Aorta (tissue), 5 donors: ENCODE results near the gene MESD. TPM values are rescaled to one million over a fixed set of nuclear protein-coding genes. Genes with fewer than 3 reads are reported as not detected.

Source experiments
- ATAC-seq: fragments of 200-7000 bp; cut with Tn5 transposase; one replicate; pipeline ENCODE4 v1.9.1; 2022; ENCODE audit warnings: moderate library complexity; ENCODE audit not compliant: low FRiP score
- DNase-seq, 2 donors: peaks; one replicate each; pipeline ENCODE4 v3.0.0-alpha.2; 2020
- H3K27ac ChIP-seq, 2 donors: one replicate each; pipeline ENCODE4 v1.5.1; 2013; ENCODE audit warnings: low read length in 2 of 2, mild to moderate bottlenecking in 2 of 2, moderate library complexity in 2 of 2, control low read depth in 1 of 2, inconsistent platforms in 1 of 2, low read depth in 1 of 2
- H3K27me3 ChIP-seq, 2 donors: one replicate each; pipeline ENCODE4 v1.6.1; 2013; ENCODE audit warnings: control low read depth in 1 of 2, low read length in 1 of 2, mild to moderate bottlenecking in 1 of 2, moderate library complexity in 1 of 2; ENCODE audit not compliant: insufficient read depth in 2 of 2, control insufficient read depth in 1 of 2
- H3K36me3 ChIP-seq, 2 donors: one replicate each; pipeline ENCODE4 v1.6.1; 2013; ENCODE audit warnings: control low read depth in 1 of 2, low read length in 1 of 2, mild to moderate bottlenecking in 1 of 2; ENCODE audit not compliant: insufficient read depth in 2 of 2, control insufficient read depth in 1 of 2
- H3K4me1 ChIP-seq, 2 donors: one replicate each; pipeline ENCODE4 v1.6.1; 2013; ENCODE audit warnings: low read length in 2 of 2, control low read depth in 1 of 2, mild to moderate bottlenecking in 1 of 2, moderate library complexity in 1 of 2; ENCODE audit not compliant: insufficient read depth in 2 of 2, control insufficient read depth in 1 of 2
- H3K4me3 ChIP-seq, 2 donors: one replicate each; pipeline ENCODE4 v1.5.1; 2013; ENCODE audit warnings: low read length in 2 of 2, control low read depth in 1 of 2, mild to moderate bottlenecking in 1 of 2
- H3K9me3 ChIP-seq: one replicate; pipeline ENCODE4 v1.6.1; 2013; ENCODE audit warnings: mild to moderate bottlenecking, low read length; ENCODE audit not compliant: control insufficient read depth
- WGBS, 2 donors: extraction: QIAGEN DNeasy Blood & Tissue Kit; methylation state at CpG; one replicate each; pipeline ENCODE4 v1.1.7; 2013; 5-methylcytosine and 5-hydroxymethylcytosine counted together
- intact Hi-C, 2 donors: fragments of 100-400 bp; cut with DNase I; formaldehyde crosslinking; loops; one replicate each; pipeline versions ENCODE4 v1.14.2 to v1.15.0; 2022
- microRNA-seq, 2 donors: library from miRNA; unstranded; fragments of <30 nt; microRNA quantifications; one replicate each; pipeline ENCODE4 v1.2.0, GENCODE V29; 2020
- polyA plus RNA-seq, 2 donors: library from polyadenylated mRNA; stranded (reverse); fragments of 200-250 nt; gene quantifications; one replicate each; pipeline ENCODE4 v1.2.3, GENCODE V29; 2013
- total RNA-seq, 2 donors: library from RNA; stranded (reverse); fragmentation: NEBNext Ultra II Directional; extraction: Animal tissue kit (Norgen Biotek cat#: 25700); gene quantifications; one replicate each; pipeline ENCODE4 v1.2.1, GENCODE V29; 2021
- donor health status: healthy with polysubstance abuse.
- donor health status: Bipolar disorder and iron deficiency.
- donor health status: DM: no; HTN: no; CAD: no.
- donor health status: DM: no; HTN: no; CAD: no.
- donor health status: DM: yes; HTN: yes; CAD: no.

Gene MESD
- total and polyA plus RNA-seq, 4 donors = 11.2 to 31.0 (median 20.1) TPM

- no peaks in the 10 kb centered on the region for H3K27me3 ChIP-seq
- no peaks in the 10 kb centered on the region for H3K4me1 ChIP-seq
- no peaks in the 10 kb centered on the region for H3K9me3 ChIP-seq
- peaks cover 0 to 10% of the 10 kb centered on the region in 2 donors for H3K36me3 ChIP-seq
- no peak for DNase-seq
- no peak overlapping the region for H3K4me3 ChIP-seq
- H3K27ac ChIP-seq = no peak overlapping the region
- intact Hi-C loops = no loop called here
- no peak for ATAC-seq
- 97 to 100% methylated on average over 1 of the region's 1 CpG for WGBS, 2 donors
Observed at GRCh38 chr15:80911821-80912220, 77.8 kb downstream of the MESD start.

- H3K4me3 ChIP-seq = no peak overlapping the region
- no peak overlapping the region for H3K27ac ChIP-seq
- peaks cover 0 to 8% of the 10 kb centered on the region in 2 donors for H3K36me3 ChIP-seq
- H3K9me3 ChIP-seq = no peaks in the 10 kb centered on the region
- no peaks in the 10 kb centered on the region for H3K27me3 ChIP-seq
- intact Hi-C loops = no loop called here
- no peak for ATAC-seq
- H3K4me1 ChIP-seq = no peaks in the 10 kb centered on the region
- WGBS, 2 donors = 94 to 95% methylated on average over 11 of the region's 11 CpGs
- DNase-seq = no peak
Observed at GRCh38 chr15:80906159-80906766, 83.4 kb downstream of the MESD start.

GRCh38 chr15:80904998-80905397, 84.6 kb downstream of the MESD start:
- no peak for ATAC-seq

DNA sequence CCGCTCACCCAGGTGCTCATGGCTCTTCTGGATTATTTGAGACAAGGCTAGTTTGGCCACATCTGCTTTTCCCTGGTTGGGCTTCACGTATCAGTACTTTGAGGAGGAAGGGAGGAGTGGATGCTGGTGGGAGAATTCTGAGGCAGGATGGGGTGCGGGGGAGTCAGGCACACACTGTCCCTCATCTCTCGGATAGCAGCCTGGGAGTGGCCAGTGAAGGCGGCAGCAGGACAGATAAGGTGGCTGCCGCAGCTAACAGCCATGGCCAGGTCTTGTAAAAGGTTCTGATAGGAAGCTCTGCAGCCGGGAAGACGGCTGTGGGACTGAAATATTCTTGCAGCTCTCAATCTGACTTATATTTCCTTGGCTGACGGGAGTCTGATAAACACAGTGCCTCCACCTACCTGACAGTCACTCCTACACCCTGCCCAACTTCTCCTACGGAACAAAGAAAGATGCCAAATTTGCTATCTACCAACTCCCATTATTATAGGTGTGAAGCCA, 87.3 kb downstream of the MESD start:
- WGBS, 2 donors = 84 to 88% methylated on average over 10 of the region's 10 CpGs

More at GRCh38 chr15:80904998-80905397, 84.6 kb downstream of the MESD start:
- Histone ChIP-seq H3K9me3 (no peaks in the 10 kb centered on the region), H3K36me3 (peaks cover 0 to 5% of the 10 kb centered on the region in 2 donors), H3K27ac (no peak overlapping the region), H3K27me3 (no peaks in the 10 kb centered on the region), H3K4me3 (no peak overlapping the region), H3K4me1 (no peaks in the 10 kb centered on the region)
- 77 to 82% methylated on average over 5 of the region's 5 CpGs for WGBS, 2 donors
- intact Hi-C loops = no loop called here
- DNase-seq = no peak

DNA sequence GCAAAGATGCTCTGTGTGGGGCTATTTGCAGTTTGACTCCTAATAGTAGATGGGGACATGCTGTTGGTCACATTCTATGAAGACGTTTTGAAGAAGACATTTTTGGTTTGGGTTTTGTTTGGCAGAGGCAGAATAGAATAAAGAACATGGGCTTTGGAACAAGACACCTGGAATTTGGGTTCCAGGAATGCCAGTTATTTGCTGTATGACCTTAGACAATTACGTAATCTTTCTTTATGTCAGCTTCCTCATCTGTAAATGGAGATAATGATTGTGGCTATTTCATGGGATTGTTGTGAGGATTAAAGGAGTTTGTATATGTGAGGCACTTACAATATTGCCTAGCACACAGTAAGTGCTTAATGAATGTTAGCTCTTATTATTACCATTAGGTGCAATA, 91.6 kb downstream of the MESD start:
- intact Hi-C loops = no loop called here
- ATAC-seq = no peak
- H3K27ac ChIP-seq = no peak overlapping the region
- no peak for DNase-seq
- no peak overlapping the region for H3K4me3 ChIP-seq
- 75% methylated on average over 2 of the region's 2 CpGs for WGBS, 2 donors
- no peaks in the 10 kb centered on the region for H3K9me3 ChIP-seq
- H3K36me3 ChIP-seq = no peaks in the 10 kb centered on the region
- no peaks in the 10 kb centered on the region for H3K27me3 ChIP-seq
- no peaks in the 10 kb centered on the region for H3K4me1 ChIP-seq

More for the DNA sequence above, 87.3 kb downstream of the MESD start:
- no peaks in the 10 kb centered on the region for H3K27me3 ChIP-seq
- H3K9me3 ChIP-seq = no peaks in the 10 kb centered on the region
- H3K36me3 ChIP-seq = no peaks in the 10 kb centered on the region
- H3K27ac ChIP-seq = no peak overlapping the region
- intact Hi-C loops = no loop called here
- no peak for DNase-seq
- no peak overlapping the region for H3K4me3 ChIP-seq
- no peak for ATAC-seq
- H3K4me1 ChIP-seq = no peaks in the 10 kb centered on the region

Small RNA genes lying within 50 kb of the gene (microRNA-seq; reads per million reads assigned to microRNA genes)
- 0 reads per million in 2 donors for gene MIR4514

Other genes with a start within 250 kb of the MESD start
- 10 to 100 TPM in 1 of 2 donors, 1 to 10 TPM in 1; 7.5 to 12.1 TPM for gene CEMIP, start 210.4 kb downstream of the MESD start, total RNA-seq
- gene CEMIP, start 210.4 kb downstream of the MESD start, polyA plus RNA-seq = under 1 TPM; under 0.01 to 0.10 TPM
- gene TLNRD1, start 11.1 kb upstream of the MESD start, total RNA-seq = 10 to 100 TPM; 15.7 to 24.4 TPM
- gene TLNRD1, start 11.1 kb upstream of the MESD start, polyA plus RNA-seq = 1 to 10 TPM; 1.6 to 4.3 TPM
- gene CFAP161, start 144.5 kb upstream of the MESD start, total RNA-seq = under 1 TPM; 0.45 to 0.84 TPM
- not detected for gene CFAP161, start 144.5 kb upstream of the MESD start, polyA plus RNA-seq
- 10 to 100 TPM in 1 of 2 donors, 1 to 10 TPM in 1; 9.1 to 19.5 TPM for gene IL16, start 207.1 kb upstream of the MESD start, total RNA-seq
- 1 to 10 TPM; 5.3 to 6.5 TPM for gene IL16, start 207.1 kb upstream of the MESD start, polyA plus RNA-seq